GM18505 (cell line): Measurements from ENCODE around the gene TOMM22.

Source experiments
- ATAC-seq: cut with Tn5 transposase; IDR thresholded peaks from one replicate; pipeline ENCODE4 v1.9.1; 2021; ENCODE audit not compliant: unreplicated experiment
- POLR2A ChIP-seq: IDR thresholded peaks from 4 replicates; pipeline ENCODE4 v1.6.1; 2011; ENCODE audit warnings: borderline replicate concordance; ENCODE audit not compliant: insufficient read depth, insufficient read length; ENCODE audit errors: extremely low read depth

Gene TOMM22

GRCh38 chr22:38727530-38728451 lies 46.0 kb downstream of the TOMM22 start:
- TF ChIP-seq POLR2A, result no peak
- no peak for ATAC-seq

- no peak for TF ChIP-seq POLR2A
- ATAC-seq, result no peak
These were observed 47.4 kb downstream of the TOMM22 start for GRCh38 chr22:38728871-38729796.

GRCh38 chr22:38729946-38730345 lies 48.2 kb downstream of the TOMM22 start:
- no peak for ATAC-seq
- no peak for TF ChIP-seq POLR2A

GRCh38 chr22:38730411-38730871 lies 48.7 kb downstream of the TOMM22 start:
- ATAC-seq, result no peak
- no peak for TF ChIP-seq POLR2A

GRCh38 chr22:38731703-38732161 lies 50.0 kb downstream of the TOMM22 start:
- no peak for ATAC-seq
- TF ChIP-seq POLR2A, result no peak

GRCh38 chr22:38732251-38732815 lies 50.6 kb downstream of the TOMM22 start:
- ATAC-seq, result no peak
- TF ChIP-seq POLR2A, result no peak

GRCh38 chr22:38733329-38733723 lies 51.6 kb downstream of the TOMM22 start:
- no peak for ATAC-seq
- no peak for TF ChIP-seq POLR2A

- TF ChIP-seq POLR2A, result peak; percentile 38
- no peak for ATAC-seq
These were observed 52.1 kb downstream of the TOMM22 start for GRCh38 chr22:38733724-38734381.

GRCh38 chr22:38734421-38735100 lies 52.8 kb downstream of the TOMM22 start:
- TF ChIP-seq POLR2A, result no peak
- no peak for ATAC-seq
